ENCODE measurements around the gene SRA1.

DNA sequence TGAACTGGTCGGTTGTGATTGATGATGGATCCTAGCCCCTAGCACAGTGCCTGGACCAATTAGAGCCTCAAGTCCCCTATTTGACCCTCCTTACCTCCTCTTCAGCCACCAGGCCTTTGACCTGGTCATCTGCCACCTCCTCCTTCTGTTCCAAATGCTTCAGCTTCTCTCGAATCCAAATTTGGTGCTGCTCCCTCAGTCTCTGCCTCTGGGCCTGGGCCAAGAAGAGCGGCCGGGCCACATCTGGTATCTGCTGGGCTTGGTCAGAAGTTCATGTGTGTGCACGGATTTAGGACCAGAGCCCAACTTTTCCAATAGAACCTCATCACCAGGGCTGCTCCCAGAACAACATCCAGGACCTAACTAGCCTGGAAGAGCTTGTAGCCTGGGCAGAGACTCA is 13.8 kb upstream of the SRA1 start:
- no peak for TF ChIP-seq POLR2A (IDR thresholded peaks at IDR 0.05; ENCODE audit: low read depth, low read length)
- TF ChIP-seq, protein P1, sequence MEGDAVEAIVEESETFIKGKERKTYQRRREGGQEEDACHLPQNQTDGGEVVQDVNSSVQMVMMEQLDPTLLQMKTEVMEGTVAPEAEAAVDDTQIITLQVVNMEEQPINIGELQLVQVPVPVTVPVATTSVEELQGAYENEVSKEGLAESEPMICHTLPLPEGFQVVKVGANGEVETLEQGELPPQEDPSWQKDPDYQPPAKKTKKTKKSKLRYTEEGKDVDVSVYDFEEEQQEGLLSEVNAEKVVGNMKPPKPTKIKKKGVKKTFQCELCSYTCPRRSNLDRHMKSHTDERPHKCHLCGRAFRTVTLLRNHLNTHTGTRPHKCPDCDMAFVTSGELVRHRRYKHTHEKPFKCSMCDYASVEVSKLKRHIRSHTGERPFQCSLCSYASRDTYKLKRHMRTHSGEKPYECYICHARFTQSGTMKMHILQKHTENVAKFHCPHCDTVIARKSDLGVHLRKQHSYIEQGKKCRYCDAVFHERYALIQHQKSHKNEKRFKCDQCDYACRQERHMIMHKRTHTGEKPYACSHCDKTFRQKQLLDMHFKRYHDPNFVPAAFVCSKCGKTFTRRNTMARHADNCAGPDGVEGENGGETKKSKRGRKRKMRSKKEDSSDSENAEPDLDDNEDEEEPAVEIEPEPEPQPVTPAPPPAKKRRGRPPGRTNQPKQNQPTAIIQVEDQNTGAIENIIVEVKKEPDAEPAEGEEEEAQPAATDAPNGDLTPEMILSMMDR (conservative IDR thresholded peaks at IDR 0.05; ENCODE audit: low read depth, low read length), result no peak

All from IMR-90 (cell line).